ENCODE results near the gene FAM222A. TPM values are rescaled to one million over a fixed set of nuclear protein-coding genes. Genes with fewer than 3 reads are reported as not detected.
A peak's percentile ranks its signal among the peaks of the same experiment; 100 is the strongest.

The FAM222A gene
- total and polyA plus RNA-seq, 2 of the 8 experiments (the other 6 are each of a cell fraction or from before 2014, with no cell fraction given) = 0.94 to 1.1 TPM

DNA sequence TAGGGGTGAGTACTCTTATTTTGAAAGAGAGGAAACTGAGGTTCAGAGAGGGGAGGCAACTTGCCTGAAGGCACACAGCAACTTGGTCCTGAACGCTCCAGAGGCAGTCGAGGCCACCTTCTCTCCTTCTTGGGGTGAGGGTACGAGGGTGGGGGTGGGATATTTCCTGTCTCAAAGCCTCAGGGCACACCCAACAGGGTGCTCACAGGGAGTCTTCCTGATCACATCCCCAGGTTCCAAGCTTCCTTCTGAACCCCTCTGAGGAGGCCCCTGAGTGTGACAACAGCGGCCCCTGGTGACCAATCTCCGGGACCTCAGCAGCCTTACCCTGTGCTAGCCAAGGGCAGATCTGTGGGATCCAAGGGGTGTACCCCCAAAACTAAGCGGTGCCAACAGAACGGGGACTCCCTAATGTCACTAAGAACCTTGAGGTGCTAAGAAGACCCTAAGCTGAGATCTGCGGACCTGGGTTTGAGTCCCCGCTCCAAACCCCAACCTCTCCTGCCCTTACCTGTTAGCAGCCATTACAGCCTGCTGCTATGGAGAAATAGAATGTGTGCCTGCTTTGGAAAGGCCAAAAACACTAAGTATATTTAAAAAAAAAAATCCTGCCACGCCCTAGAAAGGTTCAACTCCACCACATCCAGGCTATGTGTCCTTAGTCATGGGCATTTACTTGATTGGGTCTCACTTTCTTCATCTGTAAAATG is 61.7 kb downstream of the FAM222A start:
- CTCF ChIA-PET (ENCODE audit: partially characterized antibody) = interaction anchor here (0.6 to 11.2 kb wide), 42 partner anchors 10 to 1085 kb away, joined by 3 to 163 read pairs (median 4); partner anchors contain the start of genes FAM222A, MMAB and MVK
- no peak overlapping the region for H2BK12ac ChIP-seq (ENCODE audit: low read depth, low read length)
- no peaks in the 10 kb centered on the region for H3K79me1 ChIP-seq (ENCODE audit: low read depth, low read length)
- no peak overlapping the region for H2AFZ ChIP-seq (ENCODE audit: low read length)
- no peaks in the 10 kb centered on the region for H4K20me1 ChIP-seq (replicated peaks in 1 of 2; ENCODE audit: control insufficient read depth in 1 of 2, insufficient read depth in 2 of 2, low read length in 2 of 2)
- 26% methylated on average over 9 of the region's 10 CpGs; no CpG with 5 or more reads in 1 of the 2 experiments for WGBS, 2 experiments (ENCODE audit: extremely low coverage in 1 of 2, insufficient coverage in 1 of 2, insufficient read length in 1 of 2, insufficient replicate concordance in 2 of 2, low coverage in 1 of 2, low lambda C conversion rate in 2 of 2, missing lambda C conversion rate in 1 of 2)
- no peak overlapping the region for H2AK5ac ChIP-seq (ENCODE audit: low read depth, low read length)
- no peaks in the 10 kb centered on the region for H3K23me2 ChIP-seq (ENCODE audit: low read depth, low read length)
- no peak overlapping the region for H2BK120ac ChIP-seq (replicated peaks; ENCODE audit: low read depth, low read length)
- no peak overlapping the region for H3K4ac ChIP-seq (replicated peaks; ENCODE audit: insufficient read length, low read depth, low read length)
- H2BK15ac ChIP-seq (ENCODE audit: low read length) = no peak overlapping the region
- no peak overlapping the region for H3K4me2 ChIP-seq (ENCODE audit: insufficient read depth in 1 of 2, low read depth in 2 of 2, low read length in 2 of 2)
- H3K36me3 ChIP-seq (ENCODE audit: control insufficient read depth in 2 of 4, insufficient read depth in 4 of 4, low read length in 3 of 4) = no peaks in the 10 kb centered on the region
- H3K14ac ChIP-seq (ENCODE audit: insufficient read length) = no peak overlapping the region
- H3K27me3 ChIP-seq (replicated peaks in 1 of 4; ENCODE audit: control insufficient read depth in 3 of 4, extremely low read depth in 1 of 4, insufficient read depth in 3 of 4, low read length in 3 of 4) = no peaks in the 10 kb centered on the region
- no peak for FAIRE-seq
- H3K56ac ChIP-seq (replicated peaks; ENCODE audit: insufficient read length, low read depth, low read length) = no peak overlapping the region
- no peak overlapping the region for H3K18ac ChIP-seq (ENCODE audit: extremely low read depth, low read length)
- H3K27ac ChIP-seq (ENCODE audit: low read depth, low read length) = no peak overlapping the region
- no peak overlapping the region for H2BK20ac ChIP-seq (ENCODE audit: low read length)
- POLR2A ChIA-PET (ENCODE audit: partially characterized antibody) = interaction anchor here (1.2 to 1.3 kb wide), 2 partner anchors 41 to 256 kb away, joined by 3 to 4 read pairs; no protein-coding TSS in a partner anchor
- no peak overlapping the region for H4K8ac ChIP-seq (ENCODE audit: extremely low read depth, insufficient read depth, low read length)
- no peak overlapping the region for H3K9ac ChIP-seq (replicated peaks in 1 of 4; ENCODE audit: extremely low read depth in 1 of 4, low read depth in 3 of 4, low read length in 3 of 4)
- H4K5ac ChIP-seq (ENCODE audit: insufficient read length, low read depth, low read length) = no peak overlapping the region
- H3K4me3 ChIP-seq (ENCODE audit: extremely low read depth in 1 of 4, insufficient read depth in 2 of 4, low read depth in 3 of 4, low read length in 4 of 4) = no peak overlapping the region
- no peaks in the 10 kb centered on the region for H3K79me2 ChIP-seq (ENCODE audit: control insufficient read depth in 1 of 2, insufficient read depth in 2 of 2, low read length in 2 of 2)
- H3K9me3 ChIP-seq (ENCODE audit: insufficient read depth in 2 of 2, low read depth in 1 of 2, low read length in 1 of 2) = no peaks in the 10 kb centered on the region
- DNase-seq (ENCODE audit: low read depth in 1 of 2, low spot score in 2 of 2) = peak; percentile 31 to 91
- peaks cover 0 to 10% (median 3%) of the 10 kb centered on the region in 4 experiments; a peak in 2 of 7 replicates for H3K4me1 ChIP-seq (replicated peaks in 1 of 4; ENCODE audit: control insufficient read depth in 3 of 4, insufficient read depth in 4 of 4, low read length in 3 of 4)
- no peak overlapping the region for H2BK5ac ChIP-seq (ENCODE audit: low read depth, low read length)
- no peak overlapping the region for H3K23ac ChIP-seq (ENCODE audit: insufficient read length)
- no peak overlapping the region for H4K91ac ChIP-seq (replicated peaks; ENCODE audit: insufficient read length, low read length)
